ENCODE results near the gene NIPA2.

The NIPA2 gene

GRCh38 chr15:22844421-22845288 lies 6.2 kb downstream of the NIPA2 start:
- FAIRE-seq = no peak

DNA sequence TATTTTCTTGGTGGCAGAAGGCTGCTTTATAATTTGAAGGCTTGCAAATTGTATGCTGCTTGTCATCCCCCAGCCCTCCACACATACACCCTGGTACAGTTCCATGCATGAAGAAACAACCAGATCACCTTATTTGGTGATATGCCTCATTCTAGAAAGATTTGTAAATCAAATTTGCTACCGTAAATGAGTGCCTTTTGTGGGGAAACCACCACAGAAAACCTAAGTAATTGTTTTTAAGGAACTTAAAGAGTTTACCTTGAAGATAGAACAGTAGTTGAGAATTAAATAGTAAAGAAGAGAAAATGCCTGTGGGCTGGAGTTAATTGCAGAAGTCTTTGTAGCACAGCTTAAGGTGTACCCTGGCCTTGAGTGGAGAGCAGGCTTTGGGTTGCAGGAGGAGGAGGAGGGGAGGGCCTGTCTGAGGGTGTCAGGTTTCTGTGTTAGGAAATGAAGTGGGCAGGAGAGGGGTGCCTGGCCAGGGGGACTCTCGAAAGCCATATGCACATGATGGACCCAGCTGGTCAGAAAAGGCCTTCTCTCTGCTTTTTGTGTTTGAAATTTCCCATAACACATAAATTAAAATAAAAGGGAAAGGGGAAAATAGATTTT lies 6.9 kb downstream of the NIPA2 start:
- FAIRE-seq = no peak

GRCh38 chr15:22846073-22846472 lies 7.6 kb downstream of the NIPA2 start:
- no peak for FAIRE-seq

DNA sequence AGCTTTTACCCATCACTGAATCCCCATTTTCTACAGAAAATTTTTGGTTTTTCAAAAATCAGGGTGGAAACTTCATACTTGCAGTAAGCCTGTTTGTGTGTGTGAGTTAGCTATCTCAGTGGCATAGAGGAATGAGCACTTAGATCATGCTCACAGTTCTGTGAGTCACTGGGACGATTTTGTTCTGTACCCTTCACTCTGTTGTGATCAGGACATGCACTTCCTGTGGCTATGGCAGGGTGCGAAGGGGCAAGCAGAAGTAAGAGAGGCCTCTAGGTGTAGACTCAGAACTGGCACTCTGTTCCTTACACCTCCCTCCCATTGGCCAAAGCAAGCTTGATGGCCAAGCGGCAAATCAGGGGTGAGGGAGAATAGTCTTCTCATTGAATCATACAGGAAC lies 11.6 kb downstream of the NIPA2 start:
- no peak for FAIRE-seq

DNA sequence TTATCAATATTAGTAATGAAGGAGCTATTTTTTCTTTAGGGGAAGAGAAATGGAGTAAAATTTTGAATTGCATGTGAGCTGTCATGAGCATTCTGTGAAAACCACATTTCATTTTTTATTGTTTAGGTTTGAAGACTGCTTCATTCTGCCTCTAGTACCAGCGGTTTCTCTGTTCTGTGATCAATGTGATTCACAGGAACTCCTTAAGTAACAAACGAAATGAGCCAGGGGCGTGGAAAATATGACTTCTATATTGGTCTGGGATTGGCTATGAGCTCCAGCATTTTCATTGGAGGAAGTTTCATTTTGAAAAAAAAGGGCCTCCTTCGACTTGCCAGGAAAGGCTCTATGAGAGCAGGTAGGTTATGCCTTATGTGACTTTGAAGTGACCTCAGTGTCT lies 13.0 kb downstream of the NIPA2 start:
- FAIRE-seq = no peak

DNA sequence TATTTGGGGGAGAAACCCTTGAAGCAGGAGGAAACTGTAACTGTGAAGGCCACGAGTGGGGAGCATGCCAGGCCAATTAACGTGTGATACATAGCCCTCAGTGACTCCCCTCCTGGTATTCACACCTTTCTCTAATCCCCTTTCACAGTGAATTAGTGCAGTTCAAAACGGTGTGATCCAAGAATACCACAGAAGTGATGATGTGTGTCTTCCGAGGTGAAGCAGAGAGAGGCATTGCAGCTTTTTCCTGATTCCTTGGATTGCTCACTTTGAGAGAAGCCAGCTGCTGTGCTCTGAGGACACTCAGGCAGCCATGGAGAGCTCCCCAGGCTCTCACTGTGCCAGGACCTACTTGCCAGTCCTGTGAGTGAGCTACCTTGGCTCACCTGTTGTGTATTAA lies 17.3 kb downstream of the NIPA2 start:
- no peak for FAIRE-seq

DNA sequence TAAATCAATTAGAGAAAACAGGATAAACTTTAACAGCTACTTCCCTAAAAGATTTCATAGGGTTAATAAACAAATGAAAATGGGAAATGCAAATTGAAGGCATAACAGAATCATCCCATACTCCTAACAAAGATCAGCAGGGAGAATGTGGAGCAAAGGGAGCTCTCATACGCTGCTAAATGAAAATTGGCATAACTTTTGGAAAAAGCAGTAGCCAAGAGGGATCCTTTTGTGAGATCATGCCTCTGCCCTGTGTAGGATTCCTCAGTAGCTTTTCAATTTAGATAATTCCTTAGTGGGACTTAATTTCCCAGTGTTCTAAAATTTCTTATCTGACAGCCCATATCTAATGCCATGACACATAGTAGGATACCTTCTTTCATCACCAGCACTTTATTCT lies 18.2 kb downstream of the NIPA2 start:
- no peak for FAIRE-seq

DNA sequence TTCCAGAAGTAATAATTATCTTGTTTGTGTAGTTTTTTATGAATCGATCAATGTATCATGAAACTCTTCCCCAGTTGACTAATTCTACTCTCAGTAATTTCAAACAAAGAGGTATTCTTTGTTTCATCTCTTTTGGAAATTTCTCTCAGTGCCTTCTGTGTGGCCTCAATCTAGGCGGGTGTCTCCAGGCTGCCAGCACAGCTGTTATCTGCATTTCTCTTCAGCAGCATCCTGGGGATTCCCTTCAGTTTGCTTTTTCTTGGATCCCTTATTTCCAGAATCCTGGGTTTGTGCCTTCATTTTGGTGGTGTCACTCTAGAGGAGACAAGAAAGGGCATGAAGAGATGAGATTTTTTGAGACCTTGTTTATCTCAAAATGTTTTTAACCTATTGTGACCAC lies 22.7 kb downstream of the NIPA2 start:
- FAIRE-seq = no peak

GRCh38 chr15:22863356-22863755 lies 24.9 kb downstream of the NIPA2 start:
- no peak for FAIRE-seq

GRCh38 chr15:22866079-22866478 lies 27.6 kb downstream of the NIPA2 start:
- no peak for FAIRE-seq

- FAIRE-seq = no peak
These were observed 29.4 kb downstream of the NIPA2 start for GRCh38 chr15:22867886-22868285.

DNA sequence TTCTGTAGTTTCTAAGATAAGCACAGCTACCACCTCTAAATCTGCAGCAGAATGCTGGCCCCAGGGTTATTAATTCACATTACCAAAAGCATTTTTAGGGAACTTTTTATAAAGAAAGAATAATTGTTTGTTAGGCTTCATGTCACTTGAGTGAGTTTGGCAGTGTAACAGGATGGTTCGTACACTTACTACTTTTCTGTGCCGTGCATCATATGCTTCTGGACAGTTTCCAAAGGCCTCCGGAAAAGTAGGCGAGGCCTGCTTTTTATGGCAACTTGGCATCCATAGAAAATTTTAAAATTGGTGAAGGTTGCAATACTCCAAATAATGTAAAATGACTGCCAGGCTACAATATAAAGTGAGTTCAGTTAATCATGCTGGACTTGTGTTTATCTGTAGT lies 30.0 kb downstream of the NIPA2 start:
- no peak for FAIRE-seq

DNA sequence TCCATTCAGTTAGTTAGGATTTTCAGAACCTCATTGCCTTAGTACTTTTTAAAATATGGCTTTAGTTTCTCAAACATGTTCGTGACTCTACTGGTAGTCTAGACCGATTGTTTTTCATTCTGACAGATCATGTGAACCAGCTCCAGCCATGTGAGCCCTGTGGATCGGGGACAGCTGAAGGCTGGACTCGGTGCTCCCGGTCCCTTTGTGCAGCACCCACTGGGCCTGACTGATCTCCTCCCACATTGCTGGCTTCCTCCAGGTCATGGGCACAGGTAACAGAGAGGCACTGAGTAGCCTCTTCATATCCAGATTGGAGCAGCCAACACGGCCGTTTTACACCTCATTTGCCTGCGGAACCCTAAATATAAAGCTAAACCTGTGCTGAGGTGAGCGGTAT lies 30.5 kb downstream of the NIPA2 start:
- FAIRE-seq = no peak

DNA sequence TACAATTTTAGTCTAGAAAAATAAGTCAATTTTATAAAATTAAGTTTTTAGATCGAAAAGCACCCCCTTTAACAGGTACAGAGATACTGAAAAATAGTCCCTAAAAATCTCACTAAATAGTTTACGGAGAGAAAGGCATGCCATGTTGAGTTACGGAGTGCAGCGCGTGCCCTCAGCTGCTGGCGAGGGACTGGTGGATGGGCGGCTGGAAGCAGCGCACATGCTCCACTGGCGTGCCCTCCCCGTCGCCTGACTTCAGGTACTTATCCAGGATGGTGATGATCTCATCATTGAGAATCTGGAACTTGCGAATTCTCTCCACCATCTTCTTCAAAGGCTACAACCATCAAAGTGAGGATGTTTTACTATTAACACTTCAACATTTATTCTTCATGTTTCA lies 31.4 kb downstream of the NIPA2 start:
- no peak for FAIRE-seq

DNA sequence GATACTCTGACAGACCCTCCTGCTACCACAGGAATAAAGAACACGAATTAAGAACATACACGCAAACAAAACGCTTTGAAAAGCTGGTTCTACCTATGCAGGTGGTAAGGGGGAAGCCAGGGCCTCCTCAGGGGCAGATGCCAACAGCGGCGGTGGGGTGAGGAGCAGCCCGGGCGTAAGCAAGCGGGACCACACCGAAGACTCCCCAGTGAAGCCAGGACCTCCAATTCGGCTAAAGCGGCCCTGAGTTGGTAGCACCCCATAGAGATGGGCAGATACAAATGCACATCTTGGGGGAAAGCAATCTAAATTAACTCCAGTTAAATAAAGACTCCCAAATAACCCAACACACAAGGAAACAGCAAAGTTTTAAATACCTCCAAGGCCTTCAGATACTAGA lies 32.4 kb downstream of the NIPA2 start:
- no peak for FAIRE-seq

- FAIRE-seq = no peak
These were observed 33.1 kb downstream of the NIPA2 start for GRCh38 chr15:22871481-22872086.

DNA sequence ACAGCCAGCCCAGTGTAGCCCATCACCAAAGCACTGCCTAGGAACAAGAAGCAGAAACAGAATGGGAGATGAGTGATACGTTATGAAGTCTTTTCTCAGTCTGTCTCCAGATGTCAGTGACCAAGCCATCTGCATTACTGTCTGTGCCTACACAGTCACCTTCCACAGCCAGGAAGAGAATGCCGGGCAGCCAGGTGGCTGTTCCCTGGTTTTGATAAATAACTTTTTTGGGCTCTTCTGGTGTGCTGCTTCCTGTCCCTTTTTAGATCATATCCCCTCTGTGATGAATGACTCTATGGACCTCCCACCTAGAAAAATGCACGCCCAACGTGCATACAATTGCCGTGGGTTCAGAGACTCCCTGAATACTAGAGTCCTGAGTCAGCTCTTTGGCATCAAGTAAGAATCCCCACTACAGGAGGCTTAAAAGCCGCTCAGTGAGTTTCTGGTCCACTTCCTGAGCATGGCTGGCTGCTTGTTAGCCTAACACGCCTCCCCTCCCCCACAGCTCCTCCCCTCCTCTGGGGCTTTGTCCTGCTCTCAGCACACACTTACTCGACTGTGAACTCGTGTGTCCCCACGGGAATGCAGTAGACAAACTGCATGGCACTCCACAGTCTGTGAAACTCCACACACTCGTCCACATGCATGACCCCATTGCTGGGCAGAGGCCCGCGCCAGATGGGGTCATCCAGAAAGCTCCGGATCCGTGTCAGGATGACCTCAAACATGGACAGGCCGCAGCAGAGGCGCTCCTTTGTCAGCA lies 34.7 kb downstream of the NIPA2 start:
- no peak for FAIRE-seq

DNA sequence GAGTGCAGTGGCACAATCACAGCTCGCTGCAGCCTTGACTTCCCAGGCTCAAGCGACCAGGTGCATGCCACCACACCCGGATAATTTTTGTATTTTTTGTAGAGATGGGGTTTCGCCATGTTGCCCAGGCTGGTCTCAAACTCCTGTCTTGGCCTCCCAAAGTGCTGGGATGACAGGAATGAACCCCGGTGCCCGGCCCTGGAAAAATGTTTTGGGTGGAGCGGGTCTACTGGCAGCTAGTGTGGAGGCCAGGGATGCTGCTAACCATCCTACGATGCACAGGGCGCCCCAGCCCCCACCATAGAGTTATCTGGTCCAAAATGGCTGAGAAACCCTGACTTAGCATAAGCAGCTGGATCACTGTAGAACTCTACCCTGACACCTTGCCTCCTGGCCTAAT lies 35.4 kb downstream of the NIPA2 start:
- no peak for FAIRE-seq

- no peak for FAIRE-seq
These were observed 35.8 kb downstream of the NIPA2 start for GRCh38 chr15:22874256-22874655.

DNA sequence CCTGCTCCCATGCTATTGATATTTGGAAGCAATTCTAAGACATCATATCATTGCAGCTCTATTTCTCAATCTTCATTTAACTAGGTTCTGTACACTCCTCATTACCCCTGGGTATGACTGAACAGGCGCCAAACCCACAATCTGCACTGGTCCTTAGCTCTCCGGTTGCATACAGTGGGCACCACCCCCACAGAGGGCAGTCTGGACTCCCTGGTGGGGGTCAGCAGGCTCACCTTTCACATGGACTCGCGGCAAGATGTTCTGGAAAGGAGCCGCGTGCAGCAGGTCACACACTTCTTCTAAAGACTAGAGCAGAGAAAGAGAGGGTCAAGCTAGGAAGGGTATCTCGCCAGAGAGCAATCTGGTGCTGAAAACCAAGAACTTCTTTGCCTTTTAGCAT lies 36.5 kb downstream of the NIPA2 start:
- no peak for FAIRE-seq

DNA sequence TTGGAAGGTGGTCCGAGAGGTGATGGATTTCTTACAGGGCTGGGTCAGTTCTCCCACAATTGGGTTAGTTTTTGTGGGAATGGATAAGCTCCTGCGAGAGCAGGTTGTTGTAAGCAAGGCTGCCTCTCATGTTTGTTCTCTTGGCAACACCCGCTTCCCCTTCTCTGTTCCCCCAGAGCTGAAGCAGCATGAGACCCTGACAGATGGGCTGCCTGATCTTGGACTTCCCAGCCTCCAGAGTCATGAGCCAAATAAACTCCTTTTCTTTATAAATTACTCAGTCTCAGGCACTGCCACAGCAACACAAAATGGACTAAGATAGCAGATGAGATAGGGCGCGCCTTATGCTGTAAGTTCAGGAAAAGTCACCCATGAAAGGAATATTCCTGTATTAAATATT lies 38.7 kb downstream of the NIPA2 start:
- no peak for FAIRE-seq

- FAIRE-seq = no peak
These were observed 39.1 kb downstream of the NIPA2 start for GRCh38 chr15:22877607-22878006.

DNA sequence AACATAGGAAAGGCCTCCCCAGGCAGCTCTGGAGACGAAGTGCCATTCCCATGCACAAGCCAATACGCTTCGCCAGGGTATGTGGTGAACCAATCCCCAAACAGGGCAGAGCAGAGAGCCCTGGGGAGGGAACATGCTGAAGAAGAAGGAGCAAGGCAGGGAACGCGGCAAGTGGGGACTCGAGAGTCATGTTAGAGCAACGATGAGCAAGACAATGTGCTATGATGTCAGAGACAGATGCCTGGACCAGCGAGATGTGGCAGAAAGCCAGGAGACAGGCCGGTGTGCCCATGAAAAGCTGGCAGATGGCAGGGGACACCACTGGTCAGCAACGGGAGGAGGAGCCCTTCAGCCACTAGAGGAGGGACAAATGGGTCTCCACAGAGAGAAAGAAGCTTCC lies 39.6 kb downstream of the NIPA2 start:
- FAIRE-seq = no peak

Measured in islet of Langerhans (tissue), 1 donor.